Spleen (tissue), 11 donors: Measurements from ENCODE around the gene DPYSL4. TPM values are rescaled to one million over a fixed set of nuclear protein-coding genes. Genes with fewer than 3 reads are reported as not detected.
A peak's percentile ranks its signal among the peaks of the same experiment; 100 is the strongest.

Experiments
- DNase-seq: peaks from one replicate; pipeline ENCODE4 v3.0.0-alpha.2; 2020
- H3K27ac ChIP-seq, 8 donors: fragments of 200-600 bp; sonication (generic) in 7 of 8; 1 replicate in 4 of 8; 2 replicates in 4 of 8; pipeline versions ENCODE4 v1.5.0 to v1.8.0; 2016 to 2021; ENCODE audit warnings: inconsistent platforms in 4 of 8, mild to moderate bottlenecking in 4 of 8, moderate library complexity in 1 of 8
- H3K27me3 ChIP-seq, 7 donors: fragments of 200-600 bp; sonication (generic) in 6 of 7; replicated peaks in 1 of 7; 1 replicate in 4 of 7; 2 replicates in 3 of 7; pipeline versions ENCODE4 v1.5.0 to v1.8.0; 2016 to 2021; ENCODE audit warnings: inconsistent platforms in 3 of 7, mild to moderate bottlenecking in 1 of 7
- H3K36me3 ChIP-seq, 6 donors: fragments of 200-600 bp; sonication (generic) in 5 of 6; 1 replicate in 4 of 6; 2 replicates in 2 of 6; pipeline versions ENCODE4 v1.5.0 to v1.8.0; 2016 to 2021; ENCODE audit warnings: inconsistent platforms in 2 of 6
- H3K4me1 ChIP-seq, 6 donors: fragments of 200-600 bp; sonication (generic) in 5 of 6; 1 replicate in 3 of 6; 2 replicates in 3 of 6; pipeline versions ENCODE4 v1.5.0 to v1.8.0; 2016 to 2021; ENCODE audit warnings: inconsistent platforms in 3 of 6
- H3K4me3 ChIP-seq, 8 donors: fragments of 200-600 bp; sonication (generic) in 7 of 8; 1 replicate in 4 of 8; 2 replicates in 4 of 8; pipeline versions ENCODE4 v1.5.0 to v1.8.0; 2016 to 2021; ENCODE audit warnings: inconsistent platforms in 4 of 8, mild to moderate bottlenecking in 4 of 8, moderate library complexity in 2 of 8
- H3K9me3 ChIP-seq, 8 donors: fragments of 200-600 bp; sonication (generic) in 7 of 8; 1 replicate in 4 of 8; 2 replicates in 4 of 8; pipeline versions ENCODE4 v1.5.0 to v1.8.0; 2016 to 2021; ENCODE audit warnings: inconsistent platforms in 4 of 8
- POLR2A ChIP-seq, 3 donors: fragments of 450-650 bp; IDR thresholded peaks; one replicate each; pipeline ENCODE4 v1.5.1; 2017; ENCODE audit warnings: antibody characterized with exemption in 3 of 3, mild to moderate bottlenecking in 1 of 3
- POLR2AphosphoS5 ChIP-seq, 3 donors: sonication (generic); formaldehyde crosslinking; IDR thresholded peaks; one replicate each; pipeline ENCODE4 v1.5.1; 2017; ENCODE audit warnings: antibody characterized with exemption in 3 of 3
- WGBS, 5 donors: extraction: QIAGEN DNeasy Blood & Tissue Kit in 3 of 5; methylation state at CpG; one replicate each; pipeline versions ENCODE4 v1.1.5 to v1.1.7; 2013 to 2018; 5-methylcytosine and 5-hydroxymethylcytosine counted together
- intact Hi-C: fragments of 100-400 bp; cut with DNase I; formaldehyde crosslinking; loops from one replicate; pipeline ENCODE4 v1.15.0; 2023; ENCODE audit warnings: low total_unique reads
- polyA plus RNA-seq, 3 donors: library from polyadenylated mRNA; stranded (reverse); fragments of 200-250 nt; gene quantifications; one replicate each; pipeline ENCODE4 v1.2.1, GENCODE V29; 2013
- total RNA-seq, 7 donors: library from RNA; depleted of rRNA in 3 of 7; stranded (reverse); fragments of >200 nt in 3 of 7; fragmentation: NEBNext Ultra II Directional in 4 of 7; extraction: Animal tissue kit (Norgen Biotek cat#: 25700) in 4 of 7; gene quantifications; one replicate each; pipeline versions ENCODE4 v1.1.0 to v1.2.1, GENCODE V29; 2016 to 2021
- TF ChIP-seq, protein P1 (sequence below), 11 experiments: fragments of 200-600 bp in 7 of 11; fragments of 450-650 bp in 4 of 11; sonication (generic) in 4 of 11; IDR thresholded peaks in 8 of 11; conservative IDR thresholded peaks in 3 of 11; 1 replicate in 7 of 11; 2 replicates in 4 of 11; pipeline versions ENCODE4 v1.4.0 to v1.8.0; 2016 to 2021; ENCODE audit warnings: antibody characterized with exemption in 11 of 11, inconsistent platforms in 4 of 11, mild to moderate bottlenecking in 1 of 11
- donor health status: healthy with polysubstance abuse.
- donor health status: DM: no; HTN: no; CAD: no; lungs with moderate emphysema.
- donor health status: DM: no; HTN: no; CAD: no.
- donor health status: Bipolar disorder and iron deficiency.
- donor health status: healthy.
- donor health status: DM: no; HTN: no; CAD: no.
- donor health status: DM: yes; HTN: yes; CAD: no.

DPYSL4 gene
- total and polyA plus RNA-seq, 10 donors: 0.55 to 6.0 (median 1.0) TPM; not detected in 1

DNA sequence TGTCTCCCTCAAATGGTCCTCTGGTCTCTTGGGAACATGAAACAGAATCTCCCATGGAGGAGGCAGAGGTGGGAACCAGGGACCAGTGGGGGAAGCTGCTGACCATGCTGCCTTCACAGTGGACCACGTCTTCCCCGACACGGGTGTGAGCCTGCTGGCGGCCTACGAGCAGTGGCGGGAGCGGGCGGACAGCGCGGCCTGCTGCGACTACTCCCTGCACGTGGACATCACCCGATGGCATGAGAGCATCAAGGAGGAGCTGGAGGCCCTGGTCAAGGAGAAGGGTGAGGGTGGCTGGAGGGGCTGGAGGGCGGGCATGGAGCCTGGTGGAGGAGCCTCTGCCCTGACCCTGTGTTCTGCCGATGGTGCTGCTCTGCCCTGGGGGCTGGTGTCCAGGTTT is 8.0 kb downstream of the DPYSL4 start:
- no peaks in the 10 kb centered on the region for H3K4me1 ChIP-seq
- intact Hi-C loops: no loop called here
- 88 to 98% (median 94%) methylated on average over 15 of the region's 15 CpGs for WGBS, 5 donors
- TF ChIP-seq, protein P1, sequence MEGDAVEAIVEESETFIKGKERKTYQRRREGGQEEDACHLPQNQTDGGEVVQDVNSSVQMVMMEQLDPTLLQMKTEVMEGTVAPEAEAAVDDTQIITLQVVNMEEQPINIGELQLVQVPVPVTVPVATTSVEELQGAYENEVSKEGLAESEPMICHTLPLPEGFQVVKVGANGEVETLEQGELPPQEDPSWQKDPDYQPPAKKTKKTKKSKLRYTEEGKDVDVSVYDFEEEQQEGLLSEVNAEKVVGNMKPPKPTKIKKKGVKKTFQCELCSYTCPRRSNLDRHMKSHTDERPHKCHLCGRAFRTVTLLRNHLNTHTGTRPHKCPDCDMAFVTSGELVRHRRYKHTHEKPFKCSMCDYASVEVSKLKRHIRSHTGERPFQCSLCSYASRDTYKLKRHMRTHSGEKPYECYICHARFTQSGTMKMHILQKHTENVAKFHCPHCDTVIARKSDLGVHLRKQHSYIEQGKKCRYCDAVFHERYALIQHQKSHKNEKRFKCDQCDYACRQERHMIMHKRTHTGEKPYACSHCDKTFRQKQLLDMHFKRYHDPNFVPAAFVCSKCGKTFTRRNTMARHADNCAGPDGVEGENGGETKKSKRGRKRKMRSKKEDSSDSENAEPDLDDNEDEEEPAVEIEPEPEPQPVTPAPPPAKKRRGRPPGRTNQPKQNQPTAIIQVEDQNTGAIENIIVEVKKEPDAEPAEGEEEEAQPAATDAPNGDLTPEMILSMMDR (IDR thresholded peaks at IDR 0.05 in 8 of 11, conservative IDR thresholded peaks at IDR 0.05 in 3 of 11): no peak
- TF ChIP-seq POLR2A (IDR thresholded peaks at IDR 0.05) (no peak), POLR2AphosphoS5 (IDR thresholded peaks at IDR 0.05) (no peak)
- H3K4me3 ChIP-seq: no peak overlapping the region
- H3K9me3 ChIP-seq: no peaks in the 10 kb centered on the region
- no peak overlapping the region for H3K27ac ChIP-seq
- H3K27me3 ChIP-seq: peaks cover 0 to 22% (median 5%) of the 10 kb centered on the region in 7 donors
- no peaks in the 10 kb centered on the region for H3K36me3 ChIP-seq
- DNase-seq: peak; percentile 59

DNA sequence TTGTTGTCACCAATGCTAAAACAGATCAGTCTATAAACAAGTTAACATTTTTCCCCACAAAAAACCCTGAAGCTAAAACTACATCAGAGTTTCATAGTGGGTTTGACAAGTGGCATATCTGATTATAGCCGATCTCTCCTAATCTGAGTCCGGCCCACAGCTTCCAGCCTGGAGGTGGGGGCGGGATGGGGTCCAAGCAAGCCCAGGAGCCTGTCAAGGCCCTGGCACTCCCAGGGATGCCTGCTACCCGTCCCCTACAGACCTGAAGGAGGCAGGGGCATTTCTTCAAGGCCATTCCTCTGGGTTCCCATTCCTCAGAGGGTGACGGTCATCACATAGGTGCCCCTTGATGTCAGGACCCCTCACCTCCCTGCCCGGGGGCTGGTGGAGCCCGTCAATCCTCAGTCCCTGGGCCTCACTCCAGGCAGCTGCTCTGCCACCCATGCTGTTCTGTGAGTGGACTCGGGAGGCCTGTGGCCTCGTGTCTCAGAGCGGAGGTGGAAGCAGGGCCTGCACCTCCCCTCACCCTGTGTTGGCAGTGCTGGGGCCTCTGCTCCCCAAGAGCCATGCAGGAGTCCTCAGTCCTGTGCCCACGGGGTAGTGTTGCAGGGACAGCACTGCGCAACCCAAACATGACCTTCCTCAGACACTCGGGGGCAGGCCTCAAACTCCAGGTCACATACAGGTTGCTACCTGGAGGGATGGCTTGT is 8.8 kb downstream of the DPYSL4 start:
- Histone ChIP-seq H3K27me3 (peaks cover 0 to 14% (median 0%) of the 10 kb centered on the region in 7 donors), H3K9me3 (no peaks in the 10 kb centered on the region), H3K4me1 (no peaks in the 10 kb centered on the region), H3K36me3 (no peaks in the 10 kb centered on the region), H3K4me3 (no peak overlapping the region), H3K27ac (no peak overlapping the region)
- no peak for TF ChIP-seq POLR2A (IDR thresholded peaks at IDR 0.05)
- TF ChIP-seq POLR2AphosphoS5 (IDR thresholded peaks at IDR 0.05): no peak
- TF ChIP-seq, protein P1 (IDR thresholded peaks at IDR 0.05 in 8 of 11, conservative IDR thresholded peaks at IDR 0.05 in 3 of 11): no peak
- WGBS, 5 donors: 76 to 92% (median 87%) methylated on average over 7 to 13 of the region's 13 CpGs
- peak; percentile 63 for DNase-seq
- intact Hi-C loops: no loop called here

DNA sequence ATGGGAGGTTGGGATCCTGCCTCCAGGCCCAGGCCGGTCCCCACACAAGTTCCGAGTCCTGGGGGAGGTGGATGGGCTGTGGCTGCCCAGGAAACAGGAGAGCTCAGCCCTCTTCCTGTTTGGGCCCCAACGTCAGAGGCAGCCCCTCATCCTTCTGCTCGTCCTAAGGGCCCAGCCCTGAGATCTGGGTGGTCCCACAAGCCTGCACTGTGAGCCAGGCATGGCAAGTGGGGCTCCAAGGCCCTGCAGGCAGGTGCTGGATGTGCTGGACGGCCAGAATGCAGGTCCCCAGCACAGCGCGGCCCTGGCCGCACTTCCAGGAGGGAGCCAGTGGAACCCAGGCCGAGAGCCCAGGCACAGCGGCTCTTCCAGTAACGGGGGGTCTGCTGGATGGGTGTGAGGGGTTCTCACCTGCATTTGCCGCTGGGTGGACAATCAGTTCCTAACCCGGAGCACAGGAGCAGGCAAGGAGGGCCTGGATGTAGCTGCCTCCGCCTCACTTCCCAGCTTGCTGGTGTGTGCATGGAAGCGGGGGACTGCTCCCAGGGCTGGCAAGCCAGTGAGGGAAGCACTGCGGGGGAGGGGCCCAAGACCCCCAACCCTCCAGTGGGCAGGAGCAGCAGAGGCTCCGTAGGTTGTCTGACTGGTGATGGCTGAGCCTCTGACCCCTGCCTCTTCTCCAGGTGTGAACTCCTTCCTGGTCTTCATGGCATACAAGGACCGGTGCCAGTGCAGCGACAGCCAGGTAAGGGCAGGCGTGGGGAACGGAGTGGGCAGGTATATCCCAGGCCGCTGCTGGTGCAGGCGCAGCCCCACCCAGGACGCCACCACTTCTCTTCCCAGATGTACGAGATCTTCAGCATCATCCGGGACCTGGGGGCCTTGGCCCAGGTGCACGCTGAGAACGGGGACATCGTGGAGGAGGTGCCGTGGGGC is 9.7 kb downstream of the DPYSL4 start:
- WGBS, 5 donors: 85 to 89% (median 87%) methylated on average over 18 to 30 of the region's 30 CpGs
- peak; percentile 49 for DNase-seq
- Histone ChIP-seq H3K4me3 (no peak overlapping the region), H3K4me1 (no peaks in the 10 kb centered on the region), H3K27me3 (peaks cover 0 to 13% (median 0%) of the 10 kb centered on the region in 7 donors), H3K36me3 (no peaks in the 10 kb centered on the region), H3K9me3 (no peaks in the 10 kb centered on the region), H3K27ac (no peak overlapping the region)
- intact Hi-C loops: no loop called here
- TF ChIP-seq POLR2A (IDR thresholded peaks at IDR 0.05): no peak
- TF ChIP-seq POLR2AphosphoS5 (IDR thresholded peaks at IDR 0.05): no peak
- TF ChIP-seq, protein P1 (IDR thresholded peaks at IDR 0.05 in 8 of 11, conservative IDR thresholded peaks at IDR 0.05 in 3 of 11): no peak
